CD4-positive, alpha-beta memory T cell (primary cell): ENCODE data around the gene KDM3B. TPM values are rescaled to one million over a fixed set of nuclear protein-coding genes. Genes with fewer than 3 reads are reported as not detected.
A peak's percentile ranks its signal among the peaks of the same experiment; 100 is the strongest.

Source experiments
- CTCF ChIA-PET: fragments of 350-600 bp; sonication (Branson Sonifier 250); formaldehyde crosslinking; loops from one replicate; lab custom pipeline; 2021; ENCODE audit warnings: inconsistent platforms; ENCODE audit not compliant: partially characterized antibody; lab: Charles Lee
- POLR2A ChIA-PET: fragments of 350-600 bp; sonication (Branson Sonifier 250); formaldehyde crosslinking; loops from one replicate; lab custom pipeline; 2021; ENCODE audit not compliant: partially characterized antibody; lab: Charles Lee
- DNase-seq, 5 donors: peaks; one replicate each; pipeline versions ENCODE4 v3.0.0 to v3.0.0-alpha.2; 2020 to 2022; ENCODE audit warnings: mixed read lengths in 1 of 5
- H3K27ac ChIP-seq: one replicate; pipeline ENCODE4 v1.7.0; 2013; ENCODE audit warnings: low read depth, low read length
- H3K27me3 ChIP-seq: 2 replicates; pipeline ENCODE4 v1.7.0; 2013; ENCODE audit warnings: mild to moderate bottlenecking, low read length, moderate library complexity; ENCODE audit not compliant: insufficient read depth
- H3K36me3 ChIP-seq: 2 replicates; pipeline ENCODE4 v1.7.0; 2013; ENCODE audit warnings: mild to moderate bottlenecking, low read length, moderate library complexity; ENCODE audit not compliant: insufficient read depth
- H3K4me1 ChIP-seq: 2 replicates; pipeline ENCODE4 v1.7.0; 2013; ENCODE audit warnings: mild to moderate bottlenecking, low read length, moderate library complexity; ENCODE audit not compliant: insufficient read depth
- H3K4me3 ChIP-seq, 2 donors: one replicate each; pipeline ENCODE4 v1.7.0; 2013; ENCODE audit warnings: low read length in 2 of 2, mild to moderate bottlenecking in 1 of 2
- H3K9me3 ChIP-seq, 2 donors: one replicate each; pipeline ENCODE4 v1.7.0; 2013; ENCODE audit warnings: low read length in 2 of 2, control low read depth in 1 of 2; ENCODE audit not compliant: control insufficient read depth in 1 of 2
- H3K27ac Mint-ChIP-seq, 7 donors: one replicate each; pipeline ENCODE4 v1.8.0; 2020 to 2021; ENCODE audit warnings: mixed read lengths in 7 of 7, mild to moderate bottlenecking in 6 of 7, inconsistent platforms in 3 of 7, moderate library complexity in 3 of 7
- H3K27me3 Mint-ChIP-seq, 2 donors: one replicate each; pipeline ENCODE4 v1.8.0; 2020 to 2021; ENCODE audit warnings: mixed read lengths in 2 of 2
- H3K36me3 Mint-ChIP-seq, 2 donors: one replicate each; pipeline ENCODE4 v1.8.0; 2020 to 2021; ENCODE audit warnings: mixed read lengths in 2 of 2, inconsistent platforms in 1 of 2, mild to moderate bottlenecking in 1 of 2
- H3K4me1 Mint-ChIP-seq, 4 donors: one replicate each; pipeline ENCODE4 v1.8.0; 2020 to 2021; ENCODE audit warnings: mixed read lengths in 4 of 4, mild to moderate bottlenecking in 1 of 4
- H3K4me3 Mint-ChIP-seq, 8 donors: one replicate each; pipeline ENCODE4 v1.8.0; 2020 to 2021; ENCODE audit warnings: mixed read lengths in 8 of 8, mild to moderate bottlenecking in 7 of 8, moderate library complexity in 6 of 8, inconsistent platforms in 3 of 8
- H3K9me3 Mint-ChIP-seq, 8 donors: one replicate each; pipeline ENCODE4 v1.8.0; 2020 to 2021; ENCODE audit warnings: mixed read lengths in 8 of 8, mild to moderate bottlenecking in 5 of 8, inconsistent platforms in 3 of 8, moderate library complexity in 1 of 8
- intact Hi-C: fragments of 100-400 bp; cut with micrococcal nuclease; formaldehyde crosslinking; loops from one replicate; pipeline ENCODE4 v1.15.1; 2023
- polyA plus RNA-seq, 2 donors: library from polyadenylated mRNA; unstranded; fragments of 300-500 nt; fragmentation: Illumina TruSeq; gene quantifications; one replicate each; pipeline ENCODE4 v1.2.3, GENCODE V29; 2021
- total RNA-seq, 2 experiments: library from RNA; stranded (reverse); gene quantifications; one replicate each; pipeline ENCODE4 v1.2.3, GENCODE V29; 2021

Gene KDM3B
- total and polyA plus RNA-seq, 4 experiments from 2014 or later = 4.1 to 85.6 (median 50.7) TPM

DNA sequence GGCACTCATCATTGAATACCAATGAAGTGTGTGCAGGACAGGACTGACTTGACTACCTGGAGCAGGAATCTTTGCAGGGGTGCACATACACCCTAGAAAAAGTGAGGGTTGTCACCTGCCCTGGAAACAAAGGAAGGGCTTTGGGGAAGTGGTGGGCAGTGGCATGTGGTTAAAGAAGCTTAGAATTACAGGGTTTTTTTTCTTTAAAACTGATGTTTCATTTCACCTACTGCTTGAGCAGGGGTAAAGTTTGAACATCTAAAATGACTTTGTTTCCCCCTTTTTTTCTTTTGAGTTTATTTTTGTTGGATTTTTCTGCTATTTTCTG is 2.0 kb upstream of the KDM3B start:
- no peaks in the 10 kb centered on the region for H3K27me3 ChIP-seq
- H3K36me3 ChIP-seq = peaks cover 13% of the 10 kb centered on the region
- ChIA-PET CTCF (interaction anchor here (1.3 to 9.2 kb wide), 2 partner anchors 12 to 166 kb away, joined by 3 to 314 read pairs; partner anchors contain the start of genes CDC25C and FAM53C), POLR2A (interaction anchor here (8.0 kb wide), 1 partner anchor 11 kb away, joined by 261 read pairs; the partner anchor contains the start of gene FAM53C)
- no peak for DNase-seq
- Mint-ChIP-seq H3K9me3 (peaks cover 0 to 7% (median 0%) of the 10 kb centered on the region in 8 donors), H3K4me1 (peaks cover 24 to 39% (median 32%) of the 10 kb centered on the region in 4 donors), H3K27me3 (peaks cover 0 to 1% of the 10 kb centered on the region in 2 donors), H3K36me3 (peaks cover 16 to 40% of the 10 kb centered on the region in 2 donors), H3K27ac (peak overlapping the region in 4 of 7 donors; percentile 42 to 94 (median 48)), H3K4me3 (peak overlapping the region in 4 of 8 donors; percentile 29 to 63 (median 42))
- H3K9me3 ChIP-seq = peaks cover 0 to 7% of the 10 kb centered on the region in 2 donors
- H3K27ac ChIP-seq = no peak overlapping the region
- no peak overlapping the region for H3K4me3 ChIP-seq
- H3K4me1 ChIP-seq = peaks cover 24% of the 10 kb centered on the region
- intact Hi-C loops = loop anchor here (5.0 to 10.0 kb wide), 2 partner anchors 144 to 318 kb away; partner anchors contain the start of gene FAM13B

DNA sequence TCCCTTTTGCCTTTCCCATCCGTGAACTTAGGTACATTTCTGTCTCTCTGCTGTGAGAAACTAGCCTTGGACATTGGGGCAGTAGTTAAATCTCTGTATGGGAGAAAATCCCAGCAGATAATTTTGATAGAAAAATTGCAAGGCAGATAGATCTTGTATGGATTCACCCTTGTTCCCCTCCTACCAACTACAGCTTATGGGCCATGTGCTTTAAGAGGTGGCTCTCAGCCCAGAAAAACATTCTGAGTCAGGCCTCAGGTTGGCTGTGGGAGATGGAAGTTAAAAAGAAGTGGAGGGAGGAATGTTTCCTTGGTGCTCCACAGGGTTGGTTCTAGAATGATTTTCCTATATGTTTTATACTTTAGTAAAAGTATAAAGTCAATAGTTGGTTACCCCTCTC is 1.4 kb upstream of the KDM3B start:
- Mint-ChIP-seq H3K4me1 (peaks cover 28 to 43% (median 37%) of the 10 kb centered on the region in 4 donors), H3K36me3 (peaks cover 10 to 35% of the 10 kb centered on the region in 2 donors), H3K27me3 (peaks cover 0 to 1% of the 10 kb centered on the region in 2 donors), H3K4me3 (peak overlapping the region in 1 of 8 donors; percentile 86), H3K27ac (peak overlapping the region in 1 of 7 donors; percentile 94), H3K9me3 (peaks cover 0 to 7% (median 0%) of the 10 kb centered on the region in 8 donors)
- ChIA-PET CTCF (interaction anchor here (0.7 to 9.2 kb wide), 9 partner anchors 13 to 228 kb away, joined by 3 to 314 read pairs (median 7); partner anchors contain the start of genes CDC23, CDC25C and FAM53C), POLR2A (interaction anchor here (3.3 to 8.0 kb wide), 2 partner anchors 11 to 597 kb away, joined by 12 to 261 read pairs; partner anchors contain the start of genes FAM53C and HNRNPA0)
- H3K9me3 ChIP-seq = peaks cover 0 to 7% of the 10 kb centered on the region in 2 donors
- no peak overlapping the region for H3K4me3 ChIP-seq
- no peak overlapping the region for H3K27ac ChIP-seq
- DNase-seq = no peak
- no peaks in the 10 kb centered on the region for H3K27me3 ChIP-seq
- intact Hi-C loops = loop anchor here (5.0 to 10.0 kb wide), 2 partner anchors 144 to 319 kb away; partner anchors contain the start of gene FAM13B
- H3K4me1 ChIP-seq = peaks cover 29% of the 10 kb centered on the region
- peaks cover 13% of the 10 kb centered on the region for H3K36me3 ChIP-seq

DNA sequence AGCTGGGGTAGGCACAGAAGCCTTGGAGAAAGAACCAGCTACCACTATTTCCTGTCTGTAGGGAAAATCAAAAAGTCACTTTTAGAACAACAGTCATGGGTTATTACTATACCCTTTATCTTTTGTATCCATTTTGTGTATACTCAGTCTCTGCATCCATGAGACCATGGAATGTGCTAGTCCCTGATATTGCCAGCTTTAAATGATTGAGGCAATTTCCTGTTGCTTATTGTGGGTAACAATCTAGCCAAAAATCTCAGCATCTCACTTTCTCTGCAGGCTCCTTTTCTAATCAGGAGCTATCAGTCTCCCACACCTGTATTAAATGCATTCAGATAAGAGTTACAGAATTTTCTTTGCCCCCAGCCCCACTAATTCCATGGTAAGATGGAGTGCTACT is 968 bp upstream of the KDM3B start:
- H3K4me1 ChIP-seq = peaks cover 34% of the 10 kb centered on the region
- Mint-ChIP-seq H3K9me3 (peaks cover 0 to 7% (median 0%) of the 10 kb centered on the region in 8 donors), H3K4me1 (peaks cover 31 to 48% (median 40%) of the 10 kb centered on the region in 4 donors), H3K4me3 (peak overlapping the region; percentile 66 to 88 (median 82)), H3K27ac (peak overlapping the region in 6 of 7 donors; percentile 54 to 94 (median 88)), H3K36me3 (peaks cover 10 to 34% of the 10 kb centered on the region in 2 donors), H3K27me3 (peaks cover 0 to 1% of the 10 kb centered on the region in 2 donors)
- no peak overlapping the region for H3K27ac ChIP-seq
- no peak for DNase-seq
- H3K27me3 ChIP-seq = no peaks in the 10 kb centered on the region
- no peak overlapping the region for H3K4me3 ChIP-seq
- CTCF ChIA-PET = interaction anchor here (0.7 to 9.2 kb wide), 32 partner anchors 10 to 1767 kb away, joined by 3 to 314 read pairs (median 4); partner anchors contain the start of genes CDC23, CDC25C, EGR1 and ETF1
- H3K36me3 ChIP-seq = peaks cover 12% of the 10 kb centered on the region
- peaks cover 0 to 7% of the 10 kb centered on the region in 2 donors for H3K9me3 ChIP-seq
- POLR2A ChIA-PET = interaction anchor here (0.8 to 8.0 kb wide), 7 partner anchors 12 to 597 kb away, joined by 3 to 261 read pairs (median 7); partner anchors contain the start of genes CDC23, CDC25C, EGR1 and ETF1
- intact Hi-C loops = loop anchor here (5.0 to 10.0 kb wide), 2 partner anchors 143 to 319 kb away; partner anchors contain the start of gene FAM13B

DNA sequence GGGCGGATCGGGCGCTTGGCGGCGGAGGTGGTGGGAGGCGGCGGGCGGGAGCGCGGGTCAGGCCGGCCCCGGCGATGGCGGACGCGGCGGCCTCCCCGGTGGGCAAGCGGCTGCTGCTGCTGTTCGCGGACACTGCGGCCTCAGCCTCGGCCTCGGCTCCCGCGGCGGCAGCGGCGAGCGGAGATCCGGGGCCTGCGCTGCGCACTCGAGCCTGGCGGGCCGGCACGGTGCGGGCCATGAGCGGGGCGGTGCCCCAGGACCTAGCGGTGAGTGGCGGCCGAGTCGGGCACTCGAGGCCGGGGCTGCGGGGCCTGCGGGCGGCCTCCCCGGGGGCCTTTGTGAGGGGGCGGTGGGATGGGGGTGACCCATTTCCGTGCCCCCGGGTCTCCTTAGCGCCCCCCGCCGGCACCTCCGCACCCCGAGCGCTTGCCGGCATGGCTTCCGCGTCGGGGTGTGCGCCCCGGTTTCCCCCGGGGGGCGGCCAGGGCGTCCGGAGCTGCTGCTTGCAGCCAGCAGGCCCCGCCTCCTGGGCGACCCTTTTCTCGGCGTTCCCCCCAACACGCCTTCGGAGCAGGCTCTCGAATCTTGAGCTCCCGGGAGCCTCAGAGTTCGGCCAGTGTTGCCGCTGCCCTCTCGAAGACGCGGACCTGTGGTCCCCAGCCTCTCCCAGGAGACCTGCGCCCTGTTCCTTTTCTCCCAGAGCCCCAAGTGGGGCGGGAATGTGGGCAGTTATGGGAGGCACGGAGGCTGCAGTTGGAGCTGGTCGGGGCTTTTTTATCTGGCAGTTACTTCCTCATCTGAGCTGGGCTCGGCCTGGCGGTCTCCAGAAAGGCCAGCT is 456 bp downstream of the KDM3B start:
- intact Hi-C loops = loop anchor here (1.0 to 10.0 kb wide), 8 partner anchors 16 to 599 kb away; partner anchors contain the start of genes BRD8, CDC23, ETF1 and FAM13B
- ChIA-PET CTCF (interaction anchor here (0.7 to 9.2 kb wide), 30 partner anchors 9 to 223 kb away, joined by 3 to 314 read pairs (median 5); partner anchors contain the start of genes BRD8, CDC23, CDC25C and EGR1), POLR2A (interaction anchor here (0.7 to 8.0 kb wide), 18 partner anchors 9 to 941 kb away, joined by 3 to 261 read pairs (median 4); partner anchors contain the start of genes CDC23, CDC25C, EGR1 and ETF1)
- DNase-seq = peak; percentile 77 to 80 (median 77)
- Mint-ChIP-seq H3K9me3 (peaks cover 0 to 7% (median 0%) of the 10 kb centered on the region in 8 donors), H3K4me3 (peak overlapping the region; percentile 93 to 98 (median 96)), H3K27ac (peak overlapping the region; percentile 95 to 99 (median 97)), H3K4me1 (peaks cover 31 to 54% (median 43%) of the 10 kb centered on the region in 4 donors), H3K27me3 (peaks cover 0 to 1% of the 10 kb centered on the region in 2 donors), H3K36me3 (peaks cover 7 to 21% of the 10 kb centered on the region in 2 donors)
- Histone ChIP-seq H3K9me3 (peaks cover 0 to 7% of the 10 kb centered on the region in 2 donors), H3K27ac (peak overlapping the region; percentile 89), H3K27me3 (no peaks in the 10 kb centered on the region), H3K4me1 (peaks cover 38% of the 10 kb centered on the region), H3K36me3 (no peaks in the 10 kb centered on the region), H3K4me3 (peak overlapping the region; percentile 82 to 96)

DNA sequence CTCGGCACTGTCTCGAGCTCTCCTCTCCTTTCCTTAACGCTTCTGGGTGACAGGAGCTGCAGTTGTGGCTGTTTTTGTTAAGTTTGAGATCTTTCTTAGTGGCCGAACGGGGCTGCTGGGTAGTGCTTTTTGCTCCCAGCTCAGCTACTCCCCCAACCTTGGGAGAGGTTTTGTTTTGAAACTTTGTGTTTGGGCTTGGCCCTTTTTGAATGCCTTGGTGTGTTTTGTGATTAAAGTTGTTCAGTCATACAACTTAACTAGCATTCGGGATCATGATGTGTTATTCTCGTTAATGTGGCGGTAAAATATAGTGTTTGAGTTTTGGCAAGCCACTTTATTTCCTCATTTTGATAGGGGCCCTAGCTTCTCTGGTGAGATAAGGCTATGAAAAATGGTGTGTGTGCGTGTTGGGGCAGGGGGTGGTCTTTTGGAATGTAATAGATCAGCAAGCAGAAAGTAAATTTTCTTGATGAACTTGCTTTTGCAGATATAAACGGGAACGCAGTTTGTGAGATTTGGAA is 1.1 kb downstream of the KDM3B start:
- ChIA-PET CTCF (interaction anchor here (0.6 to 9.2 kb wide), 23 partner anchors 8 to 285 kb away, joined by 3 to 314 read pairs (median 5); partner anchors contain the start of genes BRD8, CDC23, CDC25C and EGR1), POLR2A (interaction anchor here (0.7 to 8.0 kb wide), 13 partner anchors 8 to 600 kb away, joined by 3 to 261 read pairs (median 5); partner anchors contain the start of genes CDC25C, ETF1, FAM53C and HNRNPA0)
- intact Hi-C loops = loop anchor here (1.0 to 10.0 kb wide), 3 partner anchors 141 to 321 kb away; partner anchors contain the start of genes ETF1 and FAM13B
- H3K9me3 ChIP-seq = peaks cover 0 to 7% of the 10 kb centered on the region in 2 donors
- H3K4me1 ChIP-seq = peaks cover 38% of the 10 kb centered on the region
- peaks cover 31 to 54% (median 43%) of the 10 kb centered on the region in 4 donors for H3K4me1 Mint-ChIP-seq
- peaks cover 4 to 19% of the 10 kb centered on the region in 2 donors for H3K36me3 Mint-ChIP-seq
- peak overlapping the region; percentile 89 for H3K27ac ChIP-seq
- peak overlapping the region; percentile 95 to 99 (median 97) for H3K27ac Mint-ChIP-seq
- peak in 3 of 5 donors; percentile 8 to 36 (median 31) for DNase-seq
- H3K9me3 Mint-ChIP-seq = peaks cover 0 to 7% (median 0%) of the 10 kb centered on the region in 8 donors
- H3K27me3 ChIP-seq = no peaks in the 10 kb centered on the region
- H3K4me3 ChIP-seq = peak overlapping the region; percentile 82 to 96
- H3K4me3 Mint-ChIP-seq = peak overlapping the region; percentile 93 to 98 (median 96)
- H3K27me3 Mint-ChIP-seq = peaks cover 0 to 1% of the 10 kb centered on the region in 2 donors
- H3K36me3 ChIP-seq = no peaks in the 10 kb centered on the region

DNA sequence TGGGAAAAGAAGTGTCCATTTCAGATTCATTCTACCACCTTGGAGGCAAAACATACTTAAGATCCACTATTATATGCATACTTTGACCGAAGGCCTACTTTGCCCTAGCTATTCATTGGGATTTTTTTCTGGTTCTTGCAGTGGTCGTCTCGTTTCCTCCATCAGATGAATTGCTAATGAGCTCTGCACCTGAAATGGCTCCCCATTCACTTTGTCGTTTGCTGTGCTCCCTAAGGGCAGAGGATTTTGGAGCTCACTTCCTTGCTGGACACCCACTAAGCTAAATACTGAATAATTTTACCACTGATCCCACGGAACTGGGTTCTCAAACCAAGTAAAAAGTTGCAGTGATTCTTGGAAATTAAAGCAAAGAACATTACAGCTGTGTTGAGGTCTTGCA is 1.9 kb downstream of the KDM3B start:
- Histone ChIP-seq H3K36me3 (no peaks in the 10 kb centered on the region), H3K27ac (peak overlapping the region; percentile 89), H3K4me3 (peak overlapping the region; percentile 82 to 96), H3K4me1 (peaks cover 40% of the 10 kb centered on the region), H3K27me3 (no peaks in the 10 kb centered on the region), H3K9me3 (peaks cover 0 to 7% of the 10 kb centered on the region in 2 donors)
- intact Hi-C loops = loop anchor here (5.0 to 10.0 kb wide), 2 partner anchors 140 to 322 kb away; partner anchors contain the start of gene FAM13B
- Mint-ChIP-seq H3K27me3 (peaks cover 0 to 1% of the 10 kb centered on the region in 2 donors), H3K9me3 (peaks cover 0 to 7% (median 0%) of the 10 kb centered on the region in 8 donors), H3K27ac (peak overlapping the region; percentile 65 to 99 (median 97)), H3K36me3 (peaks cover 4 to 16% of the 10 kb centered on the region in 2 donors), H3K4me3 (peak overlapping the region; percentile 93 to 98 (median 96)), H3K4me1 (peaks cover 31 to 58% (median 43%) of the 10 kb centered on the region in 4 donors)
- CTCF ChIA-PET = interaction anchor here (0.6 to 9.2 kb wide), 13 partner anchors 8 to 286 kb away, joined by 3 to 314 read pairs (median 8); partner anchors contain the start of genes BRD8, CDC23, CDC25C and FAM53C
- DNase-seq = no peak
- POLR2A ChIA-PET = interaction anchor here (0.9 to 8.0 kb wide), 7 partner anchors 9 to 600 kb away, joined by 3 to 261 read pairs (median 12); partner anchors contain the start of genes CDC25C, FAM53C, HNRNPA0 and HSPA9
